Sigmoid colon (tissue), 7 donors: ENCODE data around the gene EPG5. TPM values are rescaled to one million over a fixed set of nuclear protein-coding genes. Genes with fewer than 3 reads are reported as not detected.

Experiments used
- DNase-seq: peaks from one replicate; pipeline ENCODE4 v3.0.0-alpha.2; 2019
- H3K27ac ChIP-seq, 4 donors: fragments of 200-600 bp; sonication (generic); one replicate each; pipeline ENCODE4 v1.5.1; 2016 to 2019; ENCODE audit warnings: mild to moderate bottlenecking in 1 of 4
- H3K27me3 ChIP-seq, 3 donors: fragments of 200-600 bp; sonication (generic); one replicate each; pipeline ENCODE4 v1.5.1; 2019; ENCODE audit warnings: mild to moderate bottlenecking in 1 of 3
- H3K36me3 ChIP-seq, 4 donors: fragments of 200-600 bp; sonication (generic); one replicate each; pipeline ENCODE4 v1.5.1; 2016 to 2019
- H3K4me1 ChIP-seq, 4 donors: fragments of 200-600 bp; sonication (generic); one replicate each; pipeline ENCODE4 v1.5.1; 2017 to 2019
- H3K4me3 ChIP-seq, 4 donors: fragments of 200-600 bp; sonication (generic); one replicate each; pipeline ENCODE4 v1.5.1; 2017 to 2019; ENCODE audit warnings: mild to moderate bottlenecking in 2 of 4, moderate library complexity in 1 of 4
- H3K9me3 ChIP-seq, 4 donors: fragments of 200-600 bp in 3 of 4; sonication (generic) in 3 of 4; one replicate each; pipeline versions ENCODE4 v1.5.1 to v1.6.1; 2013 to 2019
- EP300 ChIP-seq, 4 donors: sonication (generic); formaldehyde crosslinking; IDR thresholded peaks; one replicate each; pipeline ENCODE4 v1.6.1; 2017; ENCODE audit warnings: antibody characterized with exemption in 4 of 4
- POLR2A ChIP-seq, 2 donors: fragments of 450-650 bp; IDR thresholded peaks; one replicate each; pipeline ENCODE4 v1.6.1; 2016; ENCODE audit warnings: antibody characterized with exemption in 2 of 2, mild to moderate bottlenecking in 2 of 2, moderate library complexity in 2 of 2
- POLR2AphosphoS5 ChIP-seq, 4 donors: sonication (generic); formaldehyde crosslinking; IDR thresholded peaks; one replicate each; pipeline ENCODE4 v1.6.1; 2017; ENCODE audit warnings: antibody characterized with exemption in 4 of 4
- WGBS, 2 donors: extraction: QIAGEN DNeasy Blood & Tissue Kit; methylation state at CpG; one replicate each; pipeline ENCODE4 v1.1.7; 2013; 5-methylcytosine and 5-hydroxymethylcytosine counted together
- intact Hi-C: fragments of 100-400 bp; cut with DNase I; formaldehyde crosslinking; loops from one replicate; pipeline ENCODE4 v1.15.1; 2023
- polyA plus RNA-seq, 3 donors: library from polyadenylated mRNA; stranded (reverse); fragments of 200-250 nt; gene quantifications; one replicate each; pipeline ENCODE4 v1.2.3, GENCODE V29; 2013
- total RNA-seq, 4 donors: library from RNA; depleted of rRNA; stranded (reverse); fragments of >200 nt; gene quantifications; one replicate each; pipeline ENCODE4 v1.1.0, GENCODE V29; 2016
- TF ChIP-seq, protein P1 (sequence below), 4 experiments: fragments of 450-650 bp in 3 of 4; fragments of 200-600 bp in 1 of 4; IDR thresholded peaks; one replicate each; pipeline ENCODE4 v1.5.1; 2016 to 2019; ENCODE audit warnings: antibody characterized with exemption in 4 of 4, mild to moderate bottlenecking in 3 of 4, moderate library complexity in 2 of 4
- donor health status: healthy with polysubstance abuse.
- donor health status: Bipolar disorder and iron deficiency.
- donor health status: healthy.

EPG5 gene
- total and polyA plus RNA-seq, 7 donors: 3.7 to 29.1 (median 17.1) TPM

GRCh38 chr18:46001074-46001473 is 33.9 kb upstream of the EPG5 start:
- intact Hi-C loops: no loop called here
- no peak overlapping the region for H3K4me3 ChIP-seq
- no peaks in the 10 kb centered on the region for H3K27me3 ChIP-seq
- H3K36me3 ChIP-seq: no peaks in the 10 kb centered on the region
- H3K4me1 ChIP-seq: no peaks in the 10 kb centered on the region
- H3K27ac ChIP-seq: no peak overlapping the region
- no peak for DNase-seq
- TF ChIP-seq EP300 (IDR thresholded peaks at IDR 0.05) (no peak), POLR2AphosphoS5 (IDR thresholded peaks at IDR 0.05) (no peak), POLR2A (IDR thresholded peaks at IDR 0.05) (no peak)
- TF ChIP-seq, protein P1, sequence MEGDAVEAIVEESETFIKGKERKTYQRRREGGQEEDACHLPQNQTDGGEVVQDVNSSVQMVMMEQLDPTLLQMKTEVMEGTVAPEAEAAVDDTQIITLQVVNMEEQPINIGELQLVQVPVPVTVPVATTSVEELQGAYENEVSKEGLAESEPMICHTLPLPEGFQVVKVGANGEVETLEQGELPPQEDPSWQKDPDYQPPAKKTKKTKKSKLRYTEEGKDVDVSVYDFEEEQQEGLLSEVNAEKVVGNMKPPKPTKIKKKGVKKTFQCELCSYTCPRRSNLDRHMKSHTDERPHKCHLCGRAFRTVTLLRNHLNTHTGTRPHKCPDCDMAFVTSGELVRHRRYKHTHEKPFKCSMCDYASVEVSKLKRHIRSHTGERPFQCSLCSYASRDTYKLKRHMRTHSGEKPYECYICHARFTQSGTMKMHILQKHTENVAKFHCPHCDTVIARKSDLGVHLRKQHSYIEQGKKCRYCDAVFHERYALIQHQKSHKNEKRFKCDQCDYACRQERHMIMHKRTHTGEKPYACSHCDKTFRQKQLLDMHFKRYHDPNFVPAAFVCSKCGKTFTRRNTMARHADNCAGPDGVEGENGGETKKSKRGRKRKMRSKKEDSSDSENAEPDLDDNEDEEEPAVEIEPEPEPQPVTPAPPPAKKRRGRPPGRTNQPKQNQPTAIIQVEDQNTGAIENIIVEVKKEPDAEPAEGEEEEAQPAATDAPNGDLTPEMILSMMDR (IDR thresholded peaks at IDR 0.05): no peak
- H3K9me3 ChIP-seq: no peaks in the 10 kb centered on the region
- WGBS, 2 donors: 74 to 86% methylated on average over 1 of the region's 1 CpG

DNA sequence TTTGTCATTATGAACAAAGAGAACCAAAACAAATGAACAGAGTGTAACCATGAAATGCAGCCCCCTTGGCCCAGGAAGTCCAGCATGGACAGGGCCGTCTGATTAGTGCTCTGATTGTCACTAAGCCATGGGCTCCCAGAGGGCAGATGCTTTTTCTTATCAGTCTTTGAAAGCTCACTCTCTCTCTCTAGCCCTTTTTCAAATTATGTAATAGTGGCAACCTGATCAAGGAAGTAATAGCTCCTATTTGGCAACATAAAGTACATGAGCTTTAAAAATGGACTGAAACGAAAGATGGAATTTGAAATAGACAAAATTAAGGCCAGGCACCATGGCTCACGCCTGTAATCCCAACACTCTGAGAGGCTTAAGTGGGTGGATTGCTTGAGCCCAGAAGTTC is 32.4 kb upstream of the EPG5 start:
- Histone ChIP-seq H3K9me3 (no peaks in the 10 kb centered on the region), H3K27me3 (no peaks in the 10 kb centered on the region), H3K4me3 (no peak overlapping the region), H3K4me1 (no peaks in the 10 kb centered on the region), H3K36me3 (no peaks in the 10 kb centered on the region), H3K27ac (no peak overlapping the region)
- TF ChIP-seq EP300 (IDR thresholded peaks at IDR 0.05) (no peak), POLR2AphosphoS5 (IDR thresholded peaks at IDR 0.05) (no peak), POLR2A (IDR thresholded peaks at IDR 0.05) (no peak)
- TF ChIP-seq, protein P1 (IDR thresholded peaks at IDR 0.05): no peak
- intact Hi-C loops: no loop called here
- no peak for DNase-seq
- WGBS, 2 donors: 88 to 93% methylated on average over 3 of the region's 3 CpGs

GRCh38 chr18:45998244-45998643 is 31.1 kb upstream of the EPG5 start:
- Histone ChIP-seq H3K36me3 (no peaks in the 10 kb centered on the region), H3K27ac (no peak overlapping the region), H3K4me1 (no peaks in the 10 kb centered on the region), H3K4me3 (no peak overlapping the region), H3K9me3 (no peaks in the 10 kb centered on the region), H3K27me3 (no peaks in the 10 kb centered on the region)
- intact Hi-C loops: no loop called here
- WGBS, 2 donors: 48 to 86% methylated on average over 3 of the region's 3 CpGs
- TF ChIP-seq, protein P1 (IDR thresholded peaks at IDR 0.05): no peak
- TF ChIP-seq POLR2A (IDR thresholded peaks at IDR 0.05) (no peak), EP300 (IDR thresholded peaks at IDR 0.05) (no peak), POLR2AphosphoS5 (IDR thresholded peaks at IDR 0.05) (no peak)
- DNase-seq: no peak

- no peak for DNase-seq
- no peak overlapping the region for H3K4me3 ChIP-seq
- H3K27ac ChIP-seq: no peak overlapping the region
- H3K4me1 ChIP-seq: no peaks in the 10 kb centered on the region
- 62 to 87% methylated on average over 8 of the region's 8 CpGs for WGBS, 2 donors
- H3K36me3 ChIP-seq: no peaks in the 10 kb centered on the region
- intact Hi-C loops: no loop called here
- TF ChIP-seq, protein P1 (IDR thresholded peaks at IDR 0.05): no peak
- TF ChIP-seq EP300 (IDR thresholded peaks at IDR 0.05) (no peak), POLR2A (IDR thresholded peaks at IDR 0.05) (no peak), POLR2AphosphoS5 (IDR thresholded peaks at IDR 0.05) (no peak)
- H3K27me3 ChIP-seq: no peaks in the 10 kb centered on the region
- H3K9me3 ChIP-seq: no peaks in the 10 kb centered on the region
These were observed 30.6 kb upstream of the EPG5 start for GRCh38 chr18:45997700-45998151.

GRCh38 chr18:45995461-45995860 is 28.3 kb upstream of the EPG5 start:
- Histone ChIP-seq H3K27me3 (no peaks in the 10 kb centered on the region), H3K4me1 (no peaks in the 10 kb centered on the region), H3K27ac (no peak overlapping the region), H3K36me3 (peaks cover 0 to 6% (median 0%) of the 10 kb centered on the region in 4 donors), H3K4me3 (no peak overlapping the region), H3K9me3 (no peaks in the 10 kb centered on the region)
- DNase-seq: no peak
- WGBS, 2 donors: 94 to 95% methylated on average over 3 of the region's 3 CpGs
- TF ChIP-seq, protein P1 (IDR thresholded peaks at IDR 0.05): no peak
- TF ChIP-seq EP300 (IDR thresholded peaks at IDR 0.05) (no peak), POLR2A (IDR thresholded peaks at IDR 0.05) (no peak), POLR2AphosphoS5 (IDR thresholded peaks at IDR 0.05) (no peak)
- intact Hi-C loops: no loop called here
